ENCODE results near the gene VPS35. TPM values are rescaled to one million over a fixed set of nuclear protein-coding genes. Genes with fewer than 3 reads are reported as not detected.

VPS35 gene
- total RNA-seq, 1 experiment from 2014 or later, result 70.4 TPM

- H3K4me3 Mint-ChIP-seq, result peak overlapping the region; percentile 97 to 99; a peak in 3 of 5 replicates
- no peak overlapping the region for H4K91ac ChIP-seq (ENCODE audit: insufficient read length, low read depth, low read length)
- H3K9ac ChIP-seq (ENCODE audit: extremely low read depth, insufficient read length, low read length), result no peak overlapping the region
- no peaks in the 10 kb centered on the region for H3K27me3 Mint-ChIP-seq (ENCODE audit: low read depth)
- peaks cover 7% of the 10 kb centered on the region for H3K79me2 ChIP-seq (ENCODE audit: insufficient read depth, low read length)
- H4K5ac ChIP-seq (ENCODE audit: insufficient read length, low read depth, low read length), result no peak overlapping the region
- TF ChIP-seq, protein P1, sequence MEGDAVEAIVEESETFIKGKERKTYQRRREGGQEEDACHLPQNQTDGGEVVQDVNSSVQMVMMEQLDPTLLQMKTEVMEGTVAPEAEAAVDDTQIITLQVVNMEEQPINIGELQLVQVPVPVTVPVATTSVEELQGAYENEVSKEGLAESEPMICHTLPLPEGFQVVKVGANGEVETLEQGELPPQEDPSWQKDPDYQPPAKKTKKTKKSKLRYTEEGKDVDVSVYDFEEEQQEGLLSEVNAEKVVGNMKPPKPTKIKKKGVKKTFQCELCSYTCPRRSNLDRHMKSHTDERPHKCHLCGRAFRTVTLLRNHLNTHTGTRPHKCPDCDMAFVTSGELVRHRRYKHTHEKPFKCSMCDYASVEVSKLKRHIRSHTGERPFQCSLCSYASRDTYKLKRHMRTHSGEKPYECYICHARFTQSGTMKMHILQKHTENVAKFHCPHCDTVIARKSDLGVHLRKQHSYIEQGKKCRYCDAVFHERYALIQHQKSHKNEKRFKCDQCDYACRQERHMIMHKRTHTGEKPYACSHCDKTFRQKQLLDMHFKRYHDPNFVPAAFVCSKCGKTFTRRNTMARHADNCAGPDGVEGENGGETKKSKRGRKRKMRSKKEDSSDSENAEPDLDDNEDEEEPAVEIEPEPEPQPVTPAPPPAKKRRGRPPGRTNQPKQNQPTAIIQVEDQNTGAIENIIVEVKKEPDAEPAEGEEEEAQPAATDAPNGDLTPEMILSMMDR (conservative IDR thresholded peaks at IDR 0.05), result no peak
- H2AFZ ChIP-seq (ENCODE audit: low read length), result no peak overlapping the region
- peaks cover 4% of the 10 kb centered on the region for H3K79me1 ChIP-seq (ENCODE audit: insufficient read depth, low read depth, low read length, poor library complexity, severe bottlenecking)
- no peak overlapping the region for H4K8ac ChIP-seq (replicated peaks; ENCODE audit: insufficient read length, low read depth, low read length)
- H3K23ac ChIP-seq (ENCODE audit: insufficient read length, low read depth, low read length), result no peak overlapping the region
- no peak for DNase-seq
- no peaks in the 10 kb centered on the region for H3K4me1 ChIP-seq (ENCODE audit: insufficient read depth, low read length)
- H3K56ac ChIP-seq (ENCODE audit: insufficient read length, low read depth, low read length), result no peak overlapping the region
- H2BK20ac ChIP-seq (ENCODE audit: low read depth, low read length, poor library complexity, severe bottlenecking), result no peak overlapping the region
- H2AK5ac ChIP-seq (ENCODE audit: insufficient read length, low read length), result no peak overlapping the region
- WGBS (ENCODE audit: extremely low coverage, insufficient read length, low lambda C conversion rate), result no CpG with 5 or more reads among the region's 7 CpGs
- no peak overlapping the region for H3K27ac ChIP-seq (ENCODE audit: insufficient read length, low read depth, low read length)
- no peak overlapping the region for H2BK5ac ChIP-seq (ENCODE audit: insufficient read length, low read length)
- no peaks in the 10 kb centered on the region for H3K9me3 ChIP-seq (ENCODE audit: control insufficient read depth, low read depth, low read length)
- H3K4me1 Mint-ChIP-seq, result peaks cover 12 to 17% of the 10 kb centered on the region in 2 experiments
- H4K20me1 ChIP-seq (ENCODE audit: control insufficient read depth, insufficient read depth, insufficient read length), result no peaks in the 10 kb centered on the region
- no peak overlapping the region for H2BK12ac ChIP-seq (ENCODE audit: insufficient read length, low read depth, low read length)
- H3T11ph ChIP-seq (ENCODE audit: low read length), result no peak overlapping the region
- no peak overlapping the region for H3K18ac ChIP-seq (ENCODE audit: insufficient read length, low read depth, low read length)
- H3K4me2 ChIP-seq (ENCODE audit: insufficient read depth, insufficient read length, low read length), result no peak overlapping the region
- no peak overlapping the region for H2BK120ac ChIP-seq (ENCODE audit: low read depth, low read length, poor library complexity, severe bottlenecking)
- H3K9me3 Mint-ChIP-seq, result no peaks in the 10 kb centered on the region; a peak in 1 of 5 replicates
- no peak overlapping the region for H3K27ac Mint-ChIP-seq
- H3K4ac ChIP-seq (ENCODE audit: low read depth, low read length), result no peak overlapping the region
- H3K23me2 ChIP-seq (ENCODE audit: insufficient read length, low read depth, low read length, poor library complexity, severe bottlenecking), result peaks cover 6% of the 10 kb centered on the region
- H3K27me3 ChIP-seq (ENCODE audit: insufficient read depth, low read length), result no peaks in the 10 kb centered on the region
- peaks cover 16 to 20% (median 16%) of the 10 kb centered on the region in 3 experiments; a peak in 6 of 7 replicates for H3K36me3 Mint-ChIP-seq (ENCODE audit: insufficient read depth in 1 of 3, low read depth in 3 of 3)
- no peak overlapping the region for H3K14ac ChIP-seq (ENCODE audit: insufficient read depth, low read length)
- H2BK15ac ChIP-seq (ENCODE audit: low read depth, low read length), result no peak overlapping the region
Observed at GRCh38 chr16:46621934-46622676, 66.9 kb downstream of the VPS35 start.
